Measurements from ENCODE around the gene PIK3R5.
A peak's percentile ranks its signal among the peaks of the same experiment; 100 is the strongest.

PIK3R5 gene

GRCh38 chr17:8924595-8924994 lies 40.9 kb downstream of the PIK3R5 start:
- DNase-seq (ENCODE audit: low read depth), result no peak

GRCh38 chr17:8923762-8924161 lies 41.7 kb downstream of the PIK3R5 start:
- DNase-seq (ENCODE audit: low read depth), result no peak

DNA sequence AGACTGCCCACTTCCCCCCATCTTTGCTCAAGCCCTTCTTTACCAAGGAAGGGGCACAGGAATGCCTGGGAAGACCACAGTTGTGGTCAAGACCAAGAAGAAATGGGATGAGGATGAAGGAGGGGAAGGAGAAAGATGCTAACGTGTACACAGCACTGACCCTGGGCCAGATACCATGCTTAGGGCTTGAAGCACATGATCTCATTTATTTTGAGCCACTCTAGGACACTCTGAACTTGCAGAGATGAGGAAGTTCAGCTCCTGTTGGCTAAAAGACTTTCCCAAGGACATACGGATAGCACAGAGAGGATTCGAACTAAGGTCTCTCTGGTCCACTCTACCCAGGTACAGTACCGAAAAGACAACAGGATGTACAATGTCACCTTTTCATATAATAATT lies 42.6 kb downstream of the PIK3R5 start:
- no peak for DNase-seq (ENCODE audit: low read depth)

DNA sequence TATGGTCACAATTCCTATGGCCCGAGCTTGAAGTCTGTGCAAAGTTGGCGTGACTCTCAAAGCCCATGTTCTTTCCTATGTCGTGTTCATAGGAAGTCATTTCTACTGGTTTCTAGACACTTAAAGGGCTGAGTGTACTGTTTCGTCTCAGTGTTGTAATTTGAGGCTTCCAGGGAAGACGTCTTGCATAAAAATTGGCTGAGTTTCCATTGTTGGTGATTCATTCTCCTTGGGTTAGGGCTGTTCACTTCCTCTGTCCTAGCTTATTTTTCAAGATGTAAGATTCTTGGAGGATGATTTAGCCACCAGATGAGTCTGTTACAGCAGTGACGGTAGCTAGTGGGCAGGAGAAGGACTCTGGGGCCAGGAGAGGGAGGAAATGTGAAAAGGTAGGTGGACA lies 43.1 kb downstream of the PIK3R5 start:
- DNase-seq (ENCODE audit: low read depth), result peak; percentile 97

DNA sequence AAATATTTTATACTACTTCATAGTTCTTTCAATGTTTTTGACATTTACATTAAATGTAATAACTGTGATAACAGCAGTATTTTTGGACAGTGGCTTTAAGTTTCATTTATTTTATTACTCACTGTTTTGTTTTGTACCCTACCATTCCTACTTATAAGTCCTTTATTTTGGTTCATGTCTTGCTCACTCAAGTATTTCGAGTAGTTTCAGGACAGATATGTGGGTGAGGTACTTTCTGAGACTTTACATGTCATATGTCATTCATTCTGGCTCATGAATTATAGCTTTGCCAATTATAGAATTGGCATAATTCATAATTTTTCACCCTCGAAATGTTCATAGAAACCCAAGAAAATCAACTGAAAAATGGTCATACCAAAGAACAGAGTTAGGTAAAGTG lies 44.4 kb downstream of the PIK3R5 start:
- no peak for DNase-seq (ENCODE audit: low read depth)

GRCh38 chr17:8918807-8919465 lies 46.6 kb downstream of the PIK3R5 start:
- DNase-seq (ENCODE audit: low read depth), result peak; percentile 84

GRCh38 chr17:8916466-8916865 lies 49.0 kb downstream of the PIK3R5 start:
- no peak for DNase-seq (ENCODE audit: low read depth)

DNA sequence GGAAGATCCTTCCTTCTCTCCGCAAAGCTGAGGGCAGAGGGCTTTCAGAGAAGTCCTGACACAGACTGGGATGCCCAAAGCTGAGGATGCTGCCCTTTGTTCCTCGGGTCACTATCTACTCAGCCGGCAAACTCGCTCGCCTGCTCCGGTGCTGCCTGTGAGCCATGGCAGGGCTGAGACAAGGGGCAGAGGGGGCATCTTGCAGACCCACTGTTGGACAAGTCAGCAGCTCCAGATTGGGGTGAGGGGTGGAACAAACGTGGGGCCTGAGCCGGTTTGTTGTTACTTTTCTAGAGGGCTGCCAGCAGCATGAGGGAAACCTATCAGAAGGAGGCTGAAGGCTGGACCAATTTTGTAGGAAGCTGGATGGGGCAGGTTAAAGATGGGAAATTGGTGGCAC lies 51.0 kb downstream of the PIK3R5 start:
- no peak for DNase-seq (ENCODE audit: low read depth)

GRCh38 chr17:8913879-8914278 lies 51.6 kb downstream of the PIK3R5 start:
- DNase-seq (ENCODE audit: low read depth), result no peak

GRCh38 chr17:8913091-8913490 lies 52.4 kb downstream of the PIK3R5 start:
- no peak for DNase-seq (ENCODE audit: low read depth)

DNA sequence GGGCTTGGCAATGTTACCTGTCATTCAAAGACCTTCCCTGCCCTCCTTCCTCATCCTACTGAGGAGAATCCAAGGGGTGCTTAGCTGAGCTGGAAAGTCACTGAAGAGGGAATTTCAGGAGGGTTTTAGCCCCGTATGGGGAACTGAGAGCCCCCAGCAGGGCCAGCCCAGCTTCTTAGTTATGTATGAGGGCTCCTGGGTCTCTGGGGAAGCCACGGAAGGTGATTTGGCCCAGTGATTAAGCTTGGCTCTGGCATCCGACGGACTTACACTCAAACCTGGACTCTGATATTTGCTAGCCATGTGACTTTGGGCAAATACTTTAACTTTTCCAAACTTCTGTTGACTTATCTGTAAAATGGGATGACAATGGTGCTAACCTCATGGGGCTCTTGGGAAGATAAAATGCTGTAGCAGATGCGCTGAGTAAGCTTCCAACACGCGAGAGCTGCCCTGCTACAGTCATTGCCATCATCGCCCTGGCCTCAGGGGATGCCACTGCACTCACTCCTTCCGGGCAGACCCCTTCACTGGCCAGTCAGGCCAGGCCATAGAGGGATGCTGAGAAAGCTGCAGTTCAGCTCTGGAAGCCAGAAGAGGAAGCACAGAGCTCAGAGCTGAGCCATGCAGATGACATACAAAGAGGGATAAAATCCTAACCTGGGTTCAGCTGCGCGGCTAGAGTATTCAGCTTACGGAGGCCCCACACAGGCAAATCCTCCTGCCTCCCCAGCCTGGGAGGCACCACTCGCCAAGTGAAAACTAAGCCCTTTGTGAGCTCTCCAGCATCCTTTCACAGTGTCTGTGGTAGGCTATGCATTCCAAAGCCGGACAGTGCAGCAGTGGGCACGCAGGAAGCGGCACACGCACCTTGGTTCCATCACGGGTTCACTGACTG lies 53.2 kb downstream of the PIK3R5 start:
- no peak for DNase-seq (ENCODE audit: low read depth)

DNA sequence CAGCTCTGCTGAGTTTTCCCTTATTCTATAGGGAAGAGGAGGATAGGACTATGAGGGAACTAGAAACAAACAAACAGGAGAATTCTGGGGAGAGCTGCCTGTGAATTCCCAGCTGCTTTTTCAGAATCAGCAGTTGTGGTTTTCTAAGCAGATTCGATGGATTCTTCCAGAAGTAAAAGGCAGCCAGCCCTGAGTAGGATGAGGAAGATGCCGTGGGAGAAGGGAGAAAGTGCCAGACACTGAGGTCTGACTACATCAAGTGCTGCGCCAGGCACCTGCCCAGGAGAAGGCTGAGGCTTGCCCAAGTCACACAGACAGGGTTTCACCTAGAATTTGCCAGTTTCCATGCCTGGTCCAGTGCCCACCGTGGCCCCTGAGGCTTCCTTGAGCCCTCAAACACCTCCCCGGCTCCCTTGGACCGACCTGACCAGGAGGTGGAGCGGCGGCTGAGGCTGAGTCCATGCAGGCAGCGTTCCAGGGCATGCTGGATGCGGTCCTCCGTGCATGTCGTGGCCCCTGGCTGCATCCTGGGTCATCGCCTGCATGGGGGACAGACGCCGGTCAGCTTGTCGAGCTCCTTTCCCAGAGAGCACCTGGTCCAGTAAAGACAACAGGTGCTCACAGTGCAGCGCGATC lies 54.4 kb downstream of the PIK3R5 start:
- DNase-seq (ENCODE audit: low read depth), result no peak

- DNase-seq (ENCODE audit: low read depth), result no peak
Measured at GRCh38 chr17:8909586-8910270, 55.8 kb downstream of the PIK3R5 start.

GRCh38 chr17:8905331-8905730 lies 60.2 kb downstream of the PIK3R5 start:
- DNase-seq (ENCODE audit: low read depth), result no peak

DNA sequence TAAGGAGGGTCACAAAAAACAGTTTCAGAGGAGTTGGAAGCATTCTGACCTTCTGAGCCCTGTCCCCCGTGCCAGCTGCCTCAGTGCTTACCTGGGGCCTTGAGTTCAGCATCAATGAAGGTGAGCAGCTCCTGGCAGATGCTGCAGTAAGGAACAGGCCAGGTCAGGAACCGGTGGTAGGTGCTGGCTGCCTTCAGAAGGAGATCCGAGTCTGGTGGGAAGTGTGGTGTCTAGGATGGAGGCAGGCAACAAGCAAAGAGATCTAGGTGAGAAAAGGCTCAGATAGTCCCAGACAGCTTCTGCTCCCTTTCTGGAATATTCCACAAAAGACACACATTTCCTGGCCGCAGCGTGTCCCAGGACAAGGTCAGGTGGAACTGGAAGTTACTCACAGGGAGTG lies 60.8 kb downstream of the PIK3R5 start:
- no peak for DNase-seq (ENCODE audit: low read depth)

- no peak for DNase-seq (ENCODE audit: low read depth)
Measured at GRCh38 chr17:8904201-8904600, 61.3 kb downstream of the PIK3R5 start.

- DNase-seq (ENCODE audit: low read depth), result no peak
Measured at GRCh38 chr17:8900626-8901585, 64.6 kb downstream of the PIK3R5 start.

DNA sequence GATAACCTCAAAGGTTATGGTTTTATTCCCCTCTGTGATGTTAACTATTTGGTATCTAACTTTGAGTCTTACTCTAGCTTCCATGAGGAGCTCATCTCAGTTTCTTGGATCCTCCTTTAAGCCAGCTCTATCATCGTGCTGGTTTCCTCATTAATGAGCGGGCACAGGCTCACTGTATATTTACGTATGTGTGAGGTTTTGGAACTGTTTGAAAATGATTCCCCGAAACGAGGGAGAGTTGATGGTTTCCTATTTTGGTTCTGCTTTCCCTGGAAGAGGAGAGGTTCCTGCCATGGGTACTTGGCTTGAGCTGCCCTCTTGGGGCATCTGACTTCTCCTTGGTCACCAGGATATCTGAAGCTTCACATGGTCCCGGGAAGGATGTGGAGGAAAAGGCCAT lies 65.3 kb downstream of the PIK3R5 start:
- no peak for DNase-seq (ENCODE audit: low read depth)

DNA sequence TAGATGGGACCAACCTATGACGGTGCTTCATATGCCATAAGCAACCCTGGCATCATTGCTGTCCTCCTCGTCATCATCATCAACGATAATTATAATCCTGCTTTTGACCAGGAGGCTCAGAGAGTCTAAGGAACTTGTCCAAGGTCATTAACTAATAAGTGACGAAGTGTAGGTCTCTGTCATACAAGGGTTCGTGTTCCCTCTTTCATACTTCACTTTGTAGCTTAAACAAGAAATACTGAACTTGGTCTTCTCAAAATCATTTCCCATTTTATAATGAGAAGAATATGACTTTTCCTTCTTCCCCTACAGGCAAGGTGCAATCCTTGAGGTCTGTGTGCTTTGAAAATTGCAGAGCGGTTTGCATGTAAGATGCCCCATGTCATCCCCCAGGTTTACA lies 66.9 kb downstream of the PIK3R5 start:
- DNase-seq (ENCODE audit: low read depth), result no peak

GRCh38 chr17:8898126-8898525 lies 67.4 kb downstream of the PIK3R5 start:
- DNase-seq (ENCODE audit: low read depth), result no peak
